HG02763 (cell line): ENCODE measurements around the gene SPDEF.

Experiments used
- ATAC-seq: cut with Tn5 transposase; IDR thresholded peaks from one replicate; pipeline ENCODE4 v1.9.1; 2021; ENCODE audit warnings: mild to moderate bottlenecking, moderate library complexity; ENCODE audit not compliant: unreplicated experiment

The SPDEF gene

GRCh38 chr6:34546551-34547321 lies 9.4 kb downstream of the SPDEF start:
- ATAC-seq = no peak

GRCh38 chr6:34544776-34545471 lies 11.2 kb downstream of the SPDEF start:
- ATAC-seq = no peak

GRCh38 chr6:34544052-34544604 lies 12.0 kb downstream of the SPDEF start:
- no peak for ATAC-seq

- ATAC-seq = no peak
Measured at GRCh38 chr6:34543421-34543820, 12.7 kb downstream of the SPDEF start.

GRCh38 chr6:34540841-34541240 lies 15.3 kb downstream of the SPDEF start:
- ATAC-seq = no peak

GRCh38 chr6:34540222-34540621 lies 15.9 kb downstream of the SPDEF start:
- no peak for ATAC-seq

GRCh38 chr6:34539181-34539580 lies 16.9 kb downstream of the SPDEF start:
- ATAC-seq = no peak

GRCh38 chr6:34538581-34538980 lies 17.5 kb downstream of the SPDEF start:
- no peak for ATAC-seq

GRCh38 chr6:34537922-34538550 lies 18.1 kb downstream of the SPDEF start:
- no peak for ATAC-seq

- ATAC-seq = no peak
Measured at GRCh38 chr6:34536959-34537848, 18.9 kb downstream of the SPDEF start.

- ATAC-seq = no peak
Measured at GRCh38 chr6:34536251-34536958, 19.7 kb downstream of the SPDEF start.

- no peak for ATAC-seq
Measured at GRCh38 chr6:34535646-34536045, 20.5 kb downstream of the SPDEF start.

- no peak for ATAC-seq
Measured at GRCh38 chr6:34535199-34535598, 20.9 kb downstream of the SPDEF start.

GRCh38 chr6:34534656-34535055 lies 21.5 kb downstream of the SPDEF start:
- no peak for ATAC-seq

- no peak for ATAC-seq
Measured at GRCh38 chr6:34534146-34534545, 22.0 kb downstream of the SPDEF start.

- no peak for ATAC-seq
Measured at GRCh38 chr6:34532230-34532629, 23.9 kb downstream of the SPDEF start.

GRCh38 chr6:34531580-34532201 lies 24.4 kb downstream of the SPDEF start:
- ATAC-seq = no peak

GRCh38 chr6:34530753-34531365 lies 25.3 kb downstream of the SPDEF start:
- ATAC-seq = no peak

- ATAC-seq = no peak
Measured at GRCh38 chr6:34529665-34530327, 26.3 kb downstream of the SPDEF start.
